Right renal cortex interstitium (tissue), 3 donors: ENCODE results near the gene PKD1. TPM values are rescaled to one million over a fixed set of nuclear protein-coding genes. Genes with fewer than 3 reads are reported as not detected.
"Not testable (repeated sequence)": the region's sequence is repeated elsewhere in the genome, so short reads cannot be mapped to it uniquely, and the experiment has no call there.

Source experiments
- DNase-seq, 3 donors: peaks; one replicate each; pipeline ENCODE4 v3.0.0-alpha.2; 2013; ENCODE audit warnings: low read depth in 3 of 3, low spot score in 2 of 3
- polyA plus RNA-seq, 3 donors: library from polyadenylated mRNA; unstranded; fragments of 120-200 nt; gene quantifications; one replicate each; pipeline ENCODE4 v1.2.1, GENCODE V29; 2013; ENCODE audit not compliant: insufficient read length in 3 of 3

PKD1 gene
- polyA plus RNA-seq, 3 donors, result 53.0 to 59.6 (median 54.5) TPM

DNA sequence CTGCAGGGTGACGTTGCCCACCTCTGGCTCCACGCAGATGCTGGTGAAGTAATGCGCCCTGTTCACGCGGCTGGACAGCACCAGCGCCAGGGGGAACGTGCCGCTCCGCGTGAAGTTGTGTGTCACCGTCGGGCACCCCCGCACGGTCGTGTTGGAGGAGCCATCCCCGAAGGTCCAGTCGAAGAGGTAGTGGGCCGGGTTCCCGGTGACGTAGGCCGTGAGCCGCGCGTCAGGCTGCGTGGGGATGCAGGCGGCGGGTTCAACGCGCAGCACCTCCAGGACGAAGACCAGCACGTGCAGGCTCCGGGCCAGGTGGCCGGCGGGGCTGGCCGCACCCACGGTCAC, 24.7 kb downstream of the PKD1 start:
- DNase-seq, result not testable (repeated sequence)

DNA sequence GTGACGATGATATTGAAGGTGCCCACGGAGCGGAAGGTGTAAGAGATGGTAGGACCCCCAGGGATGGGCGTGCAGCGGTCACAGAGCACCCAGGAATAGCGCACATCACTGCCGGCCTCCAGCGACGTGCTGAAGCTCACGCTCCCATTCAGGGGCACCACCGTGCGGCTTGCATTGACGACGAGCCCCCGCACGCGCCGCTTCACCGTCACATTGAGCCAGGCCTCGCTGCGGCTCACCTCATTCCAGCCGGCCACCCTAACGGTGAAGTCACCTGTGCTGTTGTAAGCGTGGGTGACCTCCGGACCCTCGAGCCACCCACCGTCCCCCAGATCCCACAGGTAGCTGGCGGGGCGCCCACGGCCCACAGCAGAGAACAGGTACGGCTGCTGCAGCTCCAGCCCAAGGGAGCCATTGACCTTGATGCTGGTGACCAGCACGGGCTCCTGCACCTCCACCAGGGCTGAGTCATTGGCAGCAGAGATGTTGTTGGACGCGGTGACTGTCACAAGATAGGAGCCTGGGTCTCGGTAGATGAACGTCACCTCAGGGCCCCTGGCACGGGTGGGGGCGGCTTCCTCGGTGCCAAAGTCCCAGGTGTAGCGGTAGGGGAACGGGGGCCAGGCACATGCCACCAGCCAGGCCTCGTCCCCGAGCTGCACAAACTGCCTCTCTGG, 25.2 kb downstream of the PKD1 start:
- not testable (repeated sequence) for DNase-seq

DNA sequence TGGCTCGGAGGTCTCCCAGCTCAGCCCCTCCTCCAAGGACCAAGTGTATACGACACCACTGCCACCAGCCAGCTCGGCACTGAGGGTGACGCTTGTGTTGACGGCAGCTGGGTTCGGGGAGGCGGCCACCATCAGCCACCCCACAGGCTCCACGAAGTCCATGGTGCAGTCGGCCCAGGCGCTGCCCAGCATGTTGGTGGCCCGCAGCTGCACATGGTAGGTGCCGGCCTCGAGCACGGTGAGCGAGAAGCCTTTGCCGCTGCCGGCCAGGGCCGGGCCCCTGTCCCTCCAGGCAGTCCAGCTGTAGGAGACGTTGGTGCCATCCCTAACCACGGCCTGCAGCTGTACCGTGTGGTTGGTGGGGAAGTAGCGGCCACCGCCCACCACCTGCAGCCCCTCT, 25.8 kb downstream of the PKD1 start:
- not testable (repeated sequence) for DNase-seq

DNA sequence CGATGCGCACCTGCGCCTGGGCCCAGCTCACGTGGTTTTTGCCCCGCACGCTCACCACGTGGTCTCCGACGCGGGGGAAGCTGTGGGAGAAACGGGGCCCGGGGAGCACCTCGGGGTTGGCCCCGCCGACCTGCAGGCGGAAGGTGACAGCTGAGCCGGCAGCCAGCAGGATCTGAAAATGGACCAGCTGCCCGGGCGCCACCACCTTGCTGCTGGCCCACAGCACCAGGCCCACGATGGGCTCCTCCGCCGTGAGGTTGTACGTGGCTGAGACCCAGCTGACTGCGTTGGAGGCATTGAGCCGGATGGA, 26.5 kb downstream of the PKD1 start:
- not testable (repeated sequence) for DNase-seq

DNA sequence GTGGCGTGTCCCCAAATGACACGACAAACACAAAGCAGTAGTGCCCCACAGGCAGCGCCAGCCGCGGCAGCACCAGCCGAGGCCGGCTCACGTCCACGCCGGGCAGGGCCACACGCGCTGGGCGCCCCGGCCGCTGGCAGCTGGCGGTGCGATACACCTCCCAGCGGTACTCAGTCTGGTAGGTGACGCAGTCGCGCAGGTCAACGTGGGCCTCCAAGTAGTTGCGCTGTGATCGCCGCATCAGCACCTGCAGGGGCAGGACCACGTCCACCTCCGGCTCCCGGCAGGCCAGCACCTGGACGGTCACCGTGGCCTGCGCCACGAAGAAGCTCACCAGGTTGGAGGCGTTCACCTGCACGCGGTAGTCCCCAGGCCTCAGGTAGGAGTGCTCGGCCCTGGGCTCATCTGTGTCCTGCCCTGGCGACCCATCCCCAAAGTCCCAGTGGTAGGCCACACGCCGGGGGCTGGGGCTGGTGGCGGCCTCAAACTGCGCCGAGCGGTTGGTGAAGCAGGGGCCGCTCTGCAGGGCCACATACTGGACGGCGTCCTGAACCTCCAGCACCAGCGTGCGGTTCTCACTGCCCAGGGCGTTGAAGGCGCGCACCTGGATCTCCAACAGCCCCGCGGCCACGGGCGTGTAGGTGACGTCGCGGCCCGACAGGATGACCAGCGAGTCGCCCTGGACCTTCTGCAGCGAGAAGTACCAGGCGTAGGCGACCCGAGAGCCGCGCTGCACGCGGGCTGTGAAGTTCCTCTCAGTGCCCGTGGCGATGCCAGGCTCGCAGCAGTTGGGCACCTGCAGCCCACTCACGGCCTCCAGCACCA, 27.0 kb downstream of the PKD1 start:
- not testable (repeated sequence) for DNase-seq

DNA sequence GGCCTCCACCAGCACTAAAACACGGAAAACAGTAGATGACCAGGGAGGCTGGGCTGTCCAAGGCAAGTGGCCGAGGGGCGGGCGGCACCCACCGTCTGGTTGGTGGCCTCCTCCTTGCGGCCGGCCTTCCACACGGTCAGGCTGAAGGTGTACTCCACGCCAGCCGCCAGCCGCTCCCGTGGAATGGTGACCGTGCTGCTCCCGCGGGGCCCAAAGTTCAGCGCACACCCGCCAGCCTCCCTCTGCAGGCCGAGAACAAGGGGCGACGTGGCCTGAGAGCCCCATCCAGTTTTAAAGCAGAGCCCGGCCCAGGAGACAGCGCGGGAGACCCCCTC, 27.9 kb downstream of the PKD1 start:
- not testable (repeated sequence) for DNase-seq

DNA sequence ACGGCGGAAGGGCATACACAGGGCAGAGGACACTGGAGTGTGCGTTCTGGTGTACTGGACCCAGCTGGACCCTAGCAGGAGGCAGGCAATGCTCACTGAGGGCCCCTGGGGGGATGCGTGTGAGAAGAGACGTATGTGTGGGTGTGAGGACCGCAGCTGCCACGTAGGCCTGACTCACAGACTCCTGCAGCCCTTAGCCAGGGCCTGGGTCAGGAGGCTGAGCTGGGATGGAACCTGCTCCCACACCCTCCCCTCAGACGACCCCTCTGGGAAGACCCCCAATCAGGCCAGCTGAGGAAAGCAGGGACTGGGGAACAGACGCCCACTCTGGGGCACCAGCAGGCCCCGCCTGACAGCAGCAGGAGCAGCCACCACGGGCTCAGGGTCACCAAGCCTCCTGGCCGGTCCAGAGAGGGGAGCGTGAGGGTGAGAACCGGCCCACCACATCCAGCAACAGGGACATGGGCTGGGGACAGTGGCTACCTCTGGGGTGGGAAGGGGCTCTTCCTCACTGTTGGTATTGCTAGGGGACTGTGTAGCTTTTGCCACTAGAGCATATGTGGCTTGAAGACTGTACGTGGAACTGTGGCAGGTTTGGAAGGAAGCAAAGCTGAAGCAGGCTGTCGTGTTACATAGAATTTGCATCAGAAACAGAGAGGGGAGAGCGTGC, 28.4 kb downstream of the PKD1 start:
- not testable (repeated sequence) for DNase-seq

DNA sequence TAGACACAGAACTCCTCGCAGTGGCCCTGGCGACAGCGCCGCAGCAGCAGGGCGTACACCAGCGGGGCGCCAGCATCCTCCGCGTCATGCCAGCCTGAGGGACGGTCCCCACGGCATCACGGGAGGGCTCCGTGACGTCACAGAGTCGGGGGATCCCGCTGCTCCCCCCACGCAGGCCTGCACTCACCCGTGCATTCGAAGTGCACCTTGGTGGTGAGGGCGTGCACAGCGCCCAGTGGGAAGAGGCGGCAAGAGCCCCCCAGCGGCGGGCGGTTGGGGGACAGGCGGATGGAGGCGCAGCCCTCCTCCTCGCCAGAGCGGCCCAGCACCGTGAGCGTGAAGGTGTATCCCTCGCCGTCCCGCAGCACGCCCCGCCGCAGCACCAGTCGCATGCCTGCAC, 29.5 kb downstream of the PKD1 start:
- DNase-seq, result not testable (repeated sequence)

DNA sequence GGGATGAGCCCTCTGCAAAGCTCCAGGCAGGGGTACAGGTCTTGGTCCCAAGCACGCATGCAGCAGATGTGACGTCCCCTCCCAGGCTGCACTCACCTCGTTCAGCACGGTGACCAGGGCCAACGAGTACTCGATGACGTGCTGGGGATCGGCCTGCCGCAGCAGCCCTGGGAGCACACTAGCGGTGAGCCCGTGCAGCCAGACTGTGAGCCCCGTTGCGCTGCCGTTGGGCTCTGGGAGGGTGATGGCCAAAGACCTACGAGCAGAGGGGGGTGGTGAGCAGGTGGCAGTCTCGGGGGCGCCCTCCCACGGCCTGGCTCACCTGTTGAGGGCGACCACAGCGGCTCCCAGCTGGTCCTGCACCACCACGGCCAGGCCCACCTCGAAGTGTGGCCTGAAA, 29.9 kb downstream of the PKD1 start:
- DNase-seq, result not testable (repeated sequence)

DNA sequence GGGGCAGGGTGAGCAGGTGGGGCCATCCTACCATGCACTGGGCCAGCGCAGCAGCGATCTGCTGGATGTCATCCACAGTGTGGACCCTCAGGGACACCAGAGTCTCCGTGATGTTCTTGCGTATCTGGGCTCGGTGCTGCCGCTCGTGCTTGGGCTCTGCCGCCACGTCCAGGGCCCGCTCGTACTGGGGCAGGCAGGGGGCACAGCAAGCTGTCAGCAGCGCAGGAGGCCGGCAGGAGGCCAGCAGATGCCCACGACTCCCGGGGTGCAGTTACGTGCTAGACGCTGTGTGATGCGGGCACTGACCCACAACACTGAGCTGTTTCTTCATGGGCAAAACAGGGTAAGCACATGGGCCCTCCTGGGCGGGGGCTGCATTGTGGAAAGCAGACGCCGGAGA, 30.4 kb downstream of the PKD1 start:
- not testable (repeated sequence) for DNase-seq

DNA sequence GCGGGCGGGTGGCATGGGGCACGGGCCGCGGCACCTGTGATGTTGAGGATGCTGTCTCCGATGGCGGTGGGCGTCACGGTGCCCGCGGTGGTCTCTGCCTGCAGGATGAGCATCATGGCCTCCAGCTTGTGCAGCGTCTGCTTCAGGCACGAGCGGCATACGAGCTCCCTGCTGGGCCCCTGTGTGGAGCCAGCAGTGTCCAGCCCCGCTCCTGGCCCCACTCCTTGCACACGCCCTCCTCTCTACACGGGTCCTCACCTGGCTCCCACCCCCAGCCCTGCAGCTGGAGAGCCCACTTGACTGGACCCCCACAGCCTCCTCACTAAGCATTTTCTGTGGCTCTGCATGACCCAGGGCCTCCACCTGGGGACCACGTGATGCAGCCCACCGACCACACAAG, 31.2 kb downstream of the PKD1 start:
- not testable (repeated sequence) for DNase-seq

DNA sequence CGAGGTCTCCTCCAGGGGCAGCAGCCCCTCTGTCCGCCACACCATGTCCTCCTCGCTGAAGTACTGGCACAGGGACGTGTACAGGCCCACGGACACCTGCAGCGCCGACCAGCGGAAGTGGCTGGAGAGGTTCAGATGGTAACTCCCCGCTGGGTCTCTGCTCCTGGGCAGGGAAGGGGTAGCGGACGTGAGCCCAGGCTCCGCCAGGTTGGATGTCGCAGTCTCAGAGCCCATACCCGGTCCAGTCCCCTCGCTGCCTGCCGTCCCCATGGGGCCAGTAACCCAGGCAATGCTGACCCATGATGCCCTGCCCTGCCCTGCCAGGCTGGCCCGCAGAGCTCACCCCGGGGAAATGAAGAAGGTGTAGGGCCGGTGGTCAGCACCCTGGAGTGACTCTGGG, 33.2 kb downstream of the PKD1 start:
- no peak for DNase-seq

DNA sequence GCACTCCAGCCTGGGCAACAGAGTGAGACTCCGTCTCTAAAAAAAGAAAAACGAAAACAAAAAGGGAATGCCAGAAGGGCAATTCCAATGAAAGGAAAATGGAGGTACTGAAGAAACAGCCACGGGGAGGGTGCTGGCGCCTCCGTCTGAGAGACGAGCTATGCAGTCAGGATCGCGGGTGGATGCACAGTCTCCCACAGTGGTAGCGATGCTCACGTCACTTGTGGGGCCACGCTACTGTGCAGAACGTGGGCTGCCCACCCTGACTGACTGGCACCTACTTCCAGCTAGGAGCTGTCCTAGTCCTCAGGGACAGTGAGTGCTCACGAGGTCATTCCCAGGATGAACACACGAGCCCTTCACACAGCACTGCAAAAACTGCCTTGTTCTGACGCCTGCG, 34.1 kb downstream of the PKD1 start:
- DNase-seq, result not testable (repeated sequence)

DNA sequence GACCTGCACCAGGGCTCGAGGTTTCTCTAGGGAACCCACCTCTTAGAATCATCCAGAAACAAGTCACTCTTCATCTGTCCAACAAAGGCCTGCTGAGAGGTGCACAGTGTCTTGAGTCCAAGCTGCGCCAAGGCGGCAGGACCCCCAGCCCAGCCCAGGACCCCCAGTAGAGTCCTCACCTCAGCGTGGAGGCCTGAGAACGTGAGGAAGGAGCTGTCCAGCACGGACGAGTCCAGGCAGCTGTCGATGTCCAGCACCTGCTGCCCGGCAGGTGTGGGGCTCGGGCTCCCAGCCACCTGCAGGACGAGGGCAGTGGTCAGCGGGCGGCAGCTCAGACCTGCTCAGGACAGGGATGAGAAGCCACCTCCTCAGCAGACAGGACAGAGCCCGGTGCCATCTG, 38.0 kb downstream of the PKD1 start:
- not testable (repeated sequence) for DNase-seq

DNA sequence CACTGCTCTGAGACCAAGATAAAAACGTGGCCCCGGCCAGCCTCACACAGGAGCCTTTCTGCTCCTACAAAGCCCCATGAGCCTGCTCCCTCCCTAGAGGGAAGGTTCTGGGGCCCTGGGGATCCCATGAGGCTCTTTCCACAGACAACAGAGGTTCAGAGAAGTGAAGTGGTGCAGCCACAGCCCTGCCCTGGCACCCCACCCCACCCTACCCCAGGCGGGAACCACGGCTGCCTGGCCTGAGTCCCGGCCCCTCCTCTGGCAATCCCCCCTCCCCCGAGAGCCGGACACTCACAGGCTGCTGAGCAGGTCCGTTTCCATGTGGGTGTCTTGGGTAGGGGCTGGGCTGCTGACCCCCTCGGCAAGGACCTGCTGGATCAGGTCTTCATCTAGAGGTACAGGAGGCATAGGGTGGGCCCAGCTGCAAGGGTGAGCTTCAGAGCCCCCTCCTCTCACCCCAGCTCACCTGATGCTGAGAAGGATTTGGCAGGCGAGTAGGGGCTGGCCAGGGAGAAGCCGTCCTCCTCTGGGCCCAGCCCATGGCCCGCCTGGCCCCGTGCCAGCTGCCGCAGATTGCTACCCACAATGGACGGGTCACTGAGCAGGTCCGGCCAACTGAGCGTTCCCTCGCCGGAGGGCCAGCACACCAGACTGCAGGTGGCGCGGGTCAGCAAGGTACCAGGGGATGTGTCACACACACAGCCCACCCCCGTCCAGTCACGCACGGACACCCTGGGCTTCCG, 38.7 kb downstream of the PKD1 start:
- DNase-seq, result no peak

DNA sequence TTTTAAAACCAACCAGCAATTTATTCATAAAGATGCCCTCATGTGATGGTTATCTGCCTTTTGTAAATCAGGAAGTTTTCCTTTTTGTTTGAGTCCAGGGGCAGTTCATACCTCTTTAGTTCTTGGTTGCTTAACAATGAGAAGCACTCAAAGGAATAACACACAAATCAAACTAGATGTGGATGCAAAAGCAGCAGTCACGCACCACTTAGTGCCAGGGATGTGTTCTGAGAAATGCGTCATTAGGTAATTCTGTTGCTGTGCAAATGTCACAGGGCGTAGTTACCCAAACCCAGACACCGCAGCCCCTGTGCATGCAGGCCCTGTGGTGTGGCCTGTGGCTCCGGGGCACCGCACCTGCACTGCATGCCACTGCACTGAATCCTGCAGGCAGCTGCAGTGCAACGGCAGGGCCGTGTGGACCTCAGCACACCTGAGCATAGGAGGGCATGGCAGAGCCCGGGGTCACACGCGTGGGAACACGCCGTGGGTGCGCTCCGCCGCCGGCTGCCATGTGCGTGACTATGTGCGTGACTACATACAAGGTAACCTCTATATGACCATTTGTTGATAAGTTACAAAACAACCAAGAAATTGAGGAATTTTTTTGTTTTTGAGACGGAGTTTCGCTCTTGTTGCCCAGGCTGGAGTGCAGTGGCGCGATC, 39.6 kb downstream of the PKD1 start:
- DNase-seq, result no peak

DNA sequence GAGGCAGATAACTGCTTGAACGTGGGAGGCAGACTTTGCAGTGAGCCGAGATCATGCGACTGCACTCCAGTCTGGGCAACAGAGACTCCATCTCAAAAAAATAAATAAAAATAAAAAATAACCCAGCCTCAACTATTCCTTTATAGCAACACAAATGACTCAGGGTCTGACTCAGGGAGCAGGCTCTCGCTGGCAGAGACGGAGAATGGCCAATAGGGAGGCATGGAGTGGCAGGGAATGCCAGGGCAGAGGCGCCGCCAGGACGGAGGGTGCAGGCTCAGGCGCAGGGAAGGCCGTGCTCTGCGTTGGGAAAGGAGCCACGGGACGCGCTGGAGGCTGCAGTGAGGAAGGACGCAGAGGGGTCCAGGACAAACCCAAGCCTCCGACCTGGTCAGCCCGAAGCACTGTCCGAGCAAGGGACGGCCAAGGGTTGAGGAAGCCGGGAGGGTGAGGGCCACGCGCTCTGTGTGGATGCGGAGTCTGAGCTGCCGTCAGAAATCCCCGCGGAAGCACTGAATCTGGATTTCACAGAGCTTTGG, 40.3 kb downstream of the PKD1 start:
- no peak for DNase-seq

DNA sequence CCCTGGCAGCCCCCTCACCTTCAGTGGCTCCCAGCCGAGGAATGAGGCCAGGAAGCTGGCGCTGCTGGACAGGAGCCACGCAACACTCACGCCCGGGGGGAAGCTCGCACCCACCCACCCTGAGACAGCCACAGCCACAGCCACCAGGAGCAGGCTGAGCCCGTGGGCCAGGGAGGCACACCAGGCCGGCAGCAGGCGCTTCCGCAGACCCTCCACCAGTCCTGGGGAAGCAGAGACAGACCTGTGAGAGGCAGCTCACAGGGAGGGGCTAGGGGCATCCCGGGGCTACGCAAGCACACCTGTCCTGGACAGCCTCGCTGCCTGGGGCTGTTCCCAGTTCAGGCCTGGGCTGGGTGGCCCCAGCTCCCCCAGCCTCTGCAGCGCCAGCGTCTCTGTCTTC, 41.9 kb downstream of the PKD1 start:
- DNase-seq, result no peak

DNA sequence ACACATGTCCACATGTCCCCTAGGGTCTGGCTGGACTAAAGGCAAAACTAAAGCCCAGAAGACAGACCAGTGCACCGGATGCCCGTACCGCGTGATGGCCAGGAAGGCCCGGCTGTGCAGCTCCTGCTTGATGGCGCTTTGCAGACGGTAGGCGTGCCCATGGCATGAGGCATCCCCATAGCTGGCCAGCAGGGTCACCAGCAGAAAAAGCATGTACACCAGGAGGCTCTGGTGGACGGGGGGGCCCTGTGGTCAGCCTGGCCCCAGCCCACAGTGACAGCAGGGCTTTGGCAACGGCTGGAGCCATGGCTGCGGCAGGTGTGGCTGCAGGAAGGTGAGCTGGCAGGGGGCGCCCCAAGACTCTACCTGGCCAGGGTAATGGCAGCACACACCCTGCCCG, 42.8 kb downstream of the PKD1 start:
- no peak for DNase-seq

DNA sequence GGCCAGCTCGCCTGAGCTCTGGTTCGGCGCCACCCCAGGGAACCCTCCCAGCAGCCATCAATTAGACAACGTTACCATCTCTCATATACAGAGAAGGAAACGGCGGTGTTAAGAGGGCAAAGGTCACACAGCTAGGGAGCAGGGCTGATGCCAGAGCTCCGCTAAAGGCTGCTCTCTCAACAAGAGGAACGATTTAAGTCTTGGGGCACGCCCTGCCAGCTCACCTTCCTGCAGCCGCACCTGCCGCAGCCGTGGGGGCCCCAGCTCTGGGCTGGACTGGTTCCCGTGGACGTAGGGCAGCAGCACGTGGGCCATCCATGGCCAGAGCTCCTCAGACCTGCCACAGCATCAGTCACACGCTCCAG, 43.5 kb downstream of the PKD1 start:
- no peak for DNase-seq
